GM12872 (cell line): Measurements from ENCODE around the gene NCKAP1.

Source experiments
- CTCF ChIP-seq: IDR thresholded peaks from 3 replicates; pipeline ENCODE4 v1.5.1; 2011; ENCODE audit warnings: low read depth, mild to moderate bottlenecking, low read length, moderate library complexity; ENCODE audit not compliant: insufficient read depth

The NCKAP1 gene

GRCh38 chr2:183049420-183049819 is 11.2 kb upstream of the NCKAP1 start:
- no peak for TF ChIP-seq CTCF

GRCh38 chr2:183040604-183041003 is 2.3 kb upstream of the NCKAP1 start:
- TF ChIP-seq CTCF: no peak

GRCh38 chr2:183037553-183038340 is 510 bp downstream of the NCKAP1 start:
- TF ChIP-seq CTCF: no peak

- no peak for TF ChIP-seq CTCF
Measured at GRCh38 chr2:183037074-183037552, 1.1 kb downstream of the NCKAP1 start.

GRCh38 chr2:183035954-183036669 is 2.1 kb downstream of the NCKAP1 start:
- no peak for TF ChIP-seq CTCF

GRCh38 chr2:183035298-183035953 is 2.8 kb downstream of the NCKAP1 start:
- no peak for TF ChIP-seq CTCF

GRCh38 chr2:183034806-183035205 is 3.5 kb downstream of the NCKAP1 start:
- TF ChIP-seq CTCF: no peak
